Body of pancreas (tissue), 4 donors: ENCODE results near the gene PSMG3.

Source experiments
- CTCF ChIP-seq, 7 experiments: fragments of 450-650 bp in 4 of 7; fragments of 200-600 bp in 3 of 7; sonication (generic) in 3 of 7; IDR thresholded peaks; one replicate each; pipeline ENCODE4 v1.5.1; 2016 to 2019; ENCODE audit warnings: antibody characterized with exemption in 7 of 7
- POLR2A ChIP-seq, 3 donors: fragments of 450-650 bp; IDR thresholded peaks; one replicate each; pipeline ENCODE4 v1.6.1; 2016; ENCODE audit warnings: antibody characterized with exemption in 3 of 3, mild to moderate bottlenecking in 2 of 3

- TF ChIP-seq CTCF (IDR thresholded peaks at IDR 0.05) = no peak
- no peak for TF ChIP-seq POLR2A (IDR thresholded peaks at IDR 0.05)
Observed at GRCh38 chr7:1534330-1535099, 35.3 kb downstream of the PSMG3 start.
